Stomach (tissue), 4 donors: ENCODE data around the gene CAMK2G.

ENCODE experiments used
- POLR2AphosphoS5 ChIP-seq, 3 donors: sonication (generic); formaldehyde crosslinking; IDR thresholded peaks; one replicate each; pipeline ENCODE4 v1.6.1; 2016; ENCODE audit warnings: antibody characterized with exemption in 3 of 3
- TF ChIP-seq, protein P1 (sequence below), 7 experiments: fragments of 450-650 bp in 4 of 7; fragments of 200-600 bp in 3 of 7; sonication (generic) in 3 of 7; IDR thresholded peaks; one replicate each; pipeline ENCODE4 v1.5.1; 2016 to 2019; ENCODE audit warnings: antibody characterized with exemption in 7 of 7, control low read depth in 2 of 7, mild to moderate bottlenecking in 1 of 7

DNA sequence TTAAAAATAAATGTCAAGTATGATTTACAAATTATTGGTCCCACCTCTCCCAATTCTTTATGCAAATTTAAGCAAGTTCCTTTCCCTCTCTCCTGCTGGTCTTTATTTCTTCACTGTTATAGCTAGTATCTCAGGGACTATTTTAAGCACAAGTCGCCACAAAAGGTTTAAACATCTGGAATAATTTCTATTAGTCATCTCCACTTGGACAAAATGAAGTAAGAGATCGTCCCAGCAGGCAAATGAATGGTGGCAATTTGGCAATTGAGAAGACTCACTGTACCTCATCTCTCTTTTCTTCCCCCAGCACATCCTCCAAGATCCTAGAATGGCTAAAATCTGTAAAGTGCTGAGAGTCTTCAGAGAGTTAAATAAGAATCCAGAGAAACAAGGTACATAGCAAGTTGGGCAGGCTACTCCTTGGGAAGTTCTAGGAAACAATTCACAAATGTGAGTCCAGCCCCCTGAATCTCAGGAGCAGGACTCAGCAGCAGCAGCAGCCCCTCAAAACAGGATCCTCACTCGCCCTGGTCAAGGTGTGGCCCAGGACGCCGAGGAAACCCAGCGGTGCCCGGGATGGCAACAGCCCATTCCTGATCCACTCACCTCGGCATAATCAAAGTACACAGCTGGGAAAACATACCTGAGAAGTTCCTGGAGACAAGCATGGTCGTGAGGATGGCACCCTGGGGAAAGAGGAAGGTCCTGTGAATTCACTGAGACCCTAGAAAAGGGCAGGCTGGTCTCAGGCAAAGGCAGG, 32.6 kb downstream of the CAMK2G start:
- TF ChIP-seq, protein P1, sequence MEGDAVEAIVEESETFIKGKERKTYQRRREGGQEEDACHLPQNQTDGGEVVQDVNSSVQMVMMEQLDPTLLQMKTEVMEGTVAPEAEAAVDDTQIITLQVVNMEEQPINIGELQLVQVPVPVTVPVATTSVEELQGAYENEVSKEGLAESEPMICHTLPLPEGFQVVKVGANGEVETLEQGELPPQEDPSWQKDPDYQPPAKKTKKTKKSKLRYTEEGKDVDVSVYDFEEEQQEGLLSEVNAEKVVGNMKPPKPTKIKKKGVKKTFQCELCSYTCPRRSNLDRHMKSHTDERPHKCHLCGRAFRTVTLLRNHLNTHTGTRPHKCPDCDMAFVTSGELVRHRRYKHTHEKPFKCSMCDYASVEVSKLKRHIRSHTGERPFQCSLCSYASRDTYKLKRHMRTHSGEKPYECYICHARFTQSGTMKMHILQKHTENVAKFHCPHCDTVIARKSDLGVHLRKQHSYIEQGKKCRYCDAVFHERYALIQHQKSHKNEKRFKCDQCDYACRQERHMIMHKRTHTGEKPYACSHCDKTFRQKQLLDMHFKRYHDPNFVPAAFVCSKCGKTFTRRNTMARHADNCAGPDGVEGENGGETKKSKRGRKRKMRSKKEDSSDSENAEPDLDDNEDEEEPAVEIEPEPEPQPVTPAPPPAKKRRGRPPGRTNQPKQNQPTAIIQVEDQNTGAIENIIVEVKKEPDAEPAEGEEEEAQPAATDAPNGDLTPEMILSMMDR (IDR thresholded peaks at IDR 0.05) = no peak
- no peak for TF ChIP-seq POLR2AphosphoS5 (IDR thresholded peaks at IDR 0.05)
